ENCODE measurements around the gene SAMD14. TPM values are rescaled to one million over a fixed set of nuclear protein-coding genes. Genes with fewer than 3 reads are reported as not detected.
A peak's percentile ranks its signal among the peaks of the same experiment; 100 is the strongest.

SAMD14 gene
- total RNA-seq, 1 experiment from 2014 or later = 5.9 TPM

DNA sequence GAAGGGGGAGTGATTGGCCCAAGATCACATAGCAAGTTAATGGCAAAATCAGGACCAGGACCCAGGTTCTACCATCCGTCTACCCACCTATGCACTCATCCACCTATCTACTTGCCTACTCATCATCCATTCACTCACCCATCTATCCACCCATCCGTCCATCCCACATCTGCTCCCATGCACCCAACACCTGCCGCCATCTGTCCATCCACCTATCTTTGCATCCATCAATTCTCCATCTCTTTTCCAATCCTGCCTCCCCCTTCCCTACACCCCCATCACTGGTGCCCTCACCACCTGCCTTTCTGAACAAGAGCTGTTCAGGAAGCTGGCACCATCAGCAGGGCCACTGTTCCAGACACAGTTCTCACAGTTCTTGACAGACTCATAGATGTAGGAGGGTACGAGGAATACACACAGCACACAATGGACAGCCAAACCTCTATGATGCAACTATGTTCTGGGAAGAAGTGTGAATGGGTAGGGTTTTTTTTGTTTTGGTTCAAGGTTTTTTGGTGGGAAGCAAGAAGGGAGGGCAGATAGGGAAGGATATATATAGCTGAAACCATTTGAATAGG is 4.5 kb downstream of the SAMD14 start (continued):
- TF ChIP-seq, protein P1, sequence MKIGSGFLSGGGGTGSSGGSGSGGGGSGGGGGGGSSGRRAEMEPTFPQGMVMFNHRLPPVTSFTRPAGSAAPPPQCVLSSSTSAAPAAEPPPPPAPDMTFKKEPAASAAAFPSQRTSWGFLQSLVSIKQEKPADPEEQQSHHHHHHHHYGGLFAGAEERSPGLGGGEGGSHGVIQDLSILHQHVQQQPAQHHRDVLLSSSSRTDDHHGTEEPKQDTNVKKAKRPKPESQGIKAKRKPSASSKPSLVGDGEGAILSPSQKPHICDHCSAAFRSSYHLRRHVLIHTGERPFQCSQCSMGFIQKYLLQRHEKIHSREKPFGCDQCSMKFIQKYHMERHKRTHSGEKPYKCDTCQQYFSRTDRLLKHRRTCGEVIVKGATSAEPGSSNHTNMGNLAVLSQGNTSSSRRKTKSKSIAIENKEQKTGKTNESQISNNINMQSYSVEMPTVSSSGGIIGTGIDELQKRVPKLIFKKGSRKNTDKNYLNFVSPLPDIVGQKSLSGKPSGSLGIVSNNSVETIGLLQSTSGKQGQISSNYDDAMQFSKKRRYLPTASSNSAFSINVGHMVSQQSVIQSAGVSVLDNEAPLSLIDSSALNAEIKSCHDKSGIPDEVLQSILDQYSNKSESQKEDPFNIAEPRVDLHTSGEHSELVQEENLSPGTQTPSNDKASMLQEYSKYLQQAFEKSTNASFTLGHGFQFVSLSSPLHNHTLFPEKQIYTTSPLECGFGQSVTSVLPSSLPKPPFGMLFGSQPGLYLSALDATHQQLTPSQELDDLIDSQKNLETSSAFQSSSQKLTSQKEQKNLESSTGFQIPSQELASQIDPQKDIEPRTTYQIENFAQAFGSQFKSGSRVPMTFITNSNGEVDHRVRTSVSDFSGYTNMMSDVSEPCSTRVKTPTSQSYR (CRISPR knock-in tag; IDR thresholded peaks at IDR 0.05) = no peak
- TF ChIP-seq AR (CRISPR knock-in tag; IDR thresholded peaks at IDR 0.05) (no peak), ETV6 (CRISPR knock-in tag; IDR thresholded peaks at IDR 0.05) (no peak)

- ChIA-PET POLR2A (interaction anchor here (0.7 kb wide), 2 partner anchors 36 to 249 kb away, joined by 3 read pairs; no protein-coding TSS in a partner anchor), CTCF (interaction anchor here (0.6 to 2.6 kb wide), 20 partner anchors 9 to 238 kb away, joined by 3 to 27 read pairs (median 6); partner anchors contain the start of genes PDK2, PPP1R9B and SGCA)
- peaks cover 39% of the 10 kb centered on the region for H3K4me1 Mint-ChIP-seq
- DNase-seq (ENCODE audit: low spot score) (no peak), ATAC-seq (peak; percentile 70)
- H3K36me3 Mint-ChIP-seq = no peaks in the 10 kb centered on the region
- no peaks in the 10 kb centered on the region for H3K9me3 Mint-ChIP-seq
- peaks cover 38% of the 10 kb centered on the region for H3K27me3 Mint-ChIP-seq (ENCODE audit: low read depth)
- peak overlapping the region; percentile 66 for H3K27ac Mint-ChIP-seq
- H3K4me3 Mint-ChIP-seq = peak overlapping the region; percentile 11; the same call in 1 of the 2 replicates
- TF ChIP-seq ZNF423 (CRISPR knock-in tag; IDR thresholded peaks at IDR 0.05) (peak; percentile 54), TP53 (CRISPR knock-in tag; IDR thresholded peaks at IDR 0.05) (peak; percentile 33; the same call in 1 of the 2 replicates), FOXP1 (CRISPR knock-in tag; IDR thresholded peaks at IDR 0.05; ENCODE audit: borderline replicate concordance) (0 out of 2 replicates have a peak, but pooled peaks have one; percentile 15), SOX15 (CRISPR knock-in tag; IDR thresholded peaks at IDR 0.05) (no peak), ETV6 (CRISPR knock-in tag; IDR thresholded peaks at IDR 0.05) (0 out of 2 replicates have a peak, but pooled peaks have one; percentile 23), SP1 (CRISPR knock-in tag; conservative IDR thresholded peaks at IDR 0.05) (0 out of 2 replicates have a peak, but pooled peaks have one; percentile 31), SMAD4 (CRISPR knock-in tag; IDR thresholded peaks at IDR 0.05) (no peak), HMGA2 (CRISPR knock-in tag; IDR thresholded peaks at IDR 0.05) (no peak), ZNF138 (CRISPR knock-in tag; conservative IDR thresholded peaks at IDR 0.05) (no peak), ZNF263 (CRISPR knock-in tag; IDR thresholded peaks at IDR 0.05; ENCODE audit: low read depth) (peak; percentile 80)
- TF ChIP-seq, protein P2, sequence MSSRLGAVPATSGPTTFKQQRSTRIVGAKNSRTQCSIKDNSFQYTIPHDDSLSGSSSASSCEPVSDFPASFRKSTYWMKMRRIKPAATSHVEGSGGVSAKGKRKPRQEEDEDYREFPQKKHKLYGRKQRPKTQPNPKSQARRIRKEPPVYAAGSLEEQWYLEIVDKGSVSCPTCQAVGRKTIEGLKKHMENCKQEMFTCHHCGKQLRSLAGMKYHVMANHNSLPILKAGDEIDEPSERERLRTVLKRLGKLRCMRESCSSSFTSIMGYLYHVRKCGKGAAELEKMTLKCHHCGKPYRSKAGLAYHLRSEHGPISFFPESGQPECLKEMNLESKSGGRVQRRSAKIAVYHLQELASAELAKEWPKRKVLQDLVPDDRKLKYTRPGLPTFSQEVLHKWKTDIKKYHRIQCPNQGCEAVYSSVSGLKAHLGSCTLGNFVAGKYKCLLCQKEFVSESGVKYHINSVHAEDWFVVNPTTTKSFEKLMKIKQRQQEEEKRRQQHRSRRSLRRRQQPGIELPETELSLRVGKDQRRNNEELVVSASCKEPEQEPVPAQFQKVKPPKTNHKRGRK (CRISPR knock-in tag; IDR thresholded peaks at IDR 0.05; ENCODE audit: borderline replicate concordance) = no peak
- TF ChIP-seq, protein P3, sequence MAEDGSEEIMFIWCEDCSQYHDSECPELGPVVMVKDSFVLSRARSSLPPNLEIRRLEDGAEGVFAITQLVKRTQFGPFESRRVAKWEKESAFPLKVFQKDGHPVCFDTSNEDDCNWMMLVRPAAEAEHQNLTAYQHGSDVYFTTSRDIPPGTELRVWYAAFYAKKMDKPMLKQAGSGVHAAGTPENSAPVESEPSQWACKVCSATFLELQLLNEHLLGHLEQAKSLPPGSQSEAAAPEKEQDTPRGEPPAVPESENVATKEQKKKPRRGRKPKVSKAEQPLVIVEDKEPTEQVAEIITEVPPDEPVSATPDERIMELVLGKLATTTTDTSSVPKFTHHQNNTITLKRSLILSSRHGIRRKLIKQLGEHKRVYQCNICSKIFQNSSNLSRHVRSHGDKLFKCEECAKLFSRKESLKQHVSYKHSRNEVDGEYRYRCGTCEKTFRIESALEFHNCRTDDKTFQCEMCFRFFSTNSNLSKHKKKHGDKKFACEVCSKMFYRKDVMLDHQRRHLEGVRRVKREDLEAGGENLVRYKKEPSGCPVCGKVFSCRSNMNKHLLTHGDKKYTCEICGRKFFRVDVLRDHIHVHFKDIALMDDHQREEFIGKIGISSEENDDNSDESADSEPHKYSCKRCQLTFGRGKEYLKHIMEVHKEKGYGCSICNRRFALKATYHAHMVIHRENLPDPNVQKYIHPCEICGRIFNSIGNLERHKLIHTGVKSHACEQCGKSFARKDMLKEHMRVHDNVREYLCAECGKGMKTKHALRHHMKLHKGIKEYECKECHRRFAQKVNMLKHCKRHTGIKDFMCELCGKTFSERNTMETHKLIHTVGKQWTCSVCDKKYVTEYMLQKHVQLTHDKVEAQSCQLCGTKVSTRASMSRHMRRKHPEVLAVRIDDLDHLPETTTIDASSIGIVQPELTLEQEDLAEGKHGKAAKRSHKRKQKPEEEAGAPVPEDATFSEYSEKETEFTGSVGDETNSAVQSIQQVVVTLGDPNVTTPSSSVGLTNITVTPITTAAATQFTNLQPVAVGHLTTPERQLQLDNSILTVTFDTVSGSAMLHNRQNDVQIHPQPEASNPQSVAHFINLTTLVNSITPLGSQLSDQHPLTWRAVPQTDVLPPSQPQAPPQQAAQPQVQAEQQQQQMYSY (CRISPR knock-in tag; IDR thresholded peaks at IDR 0.05) = no peak
- TF ChIP-seq, protein P4, sequence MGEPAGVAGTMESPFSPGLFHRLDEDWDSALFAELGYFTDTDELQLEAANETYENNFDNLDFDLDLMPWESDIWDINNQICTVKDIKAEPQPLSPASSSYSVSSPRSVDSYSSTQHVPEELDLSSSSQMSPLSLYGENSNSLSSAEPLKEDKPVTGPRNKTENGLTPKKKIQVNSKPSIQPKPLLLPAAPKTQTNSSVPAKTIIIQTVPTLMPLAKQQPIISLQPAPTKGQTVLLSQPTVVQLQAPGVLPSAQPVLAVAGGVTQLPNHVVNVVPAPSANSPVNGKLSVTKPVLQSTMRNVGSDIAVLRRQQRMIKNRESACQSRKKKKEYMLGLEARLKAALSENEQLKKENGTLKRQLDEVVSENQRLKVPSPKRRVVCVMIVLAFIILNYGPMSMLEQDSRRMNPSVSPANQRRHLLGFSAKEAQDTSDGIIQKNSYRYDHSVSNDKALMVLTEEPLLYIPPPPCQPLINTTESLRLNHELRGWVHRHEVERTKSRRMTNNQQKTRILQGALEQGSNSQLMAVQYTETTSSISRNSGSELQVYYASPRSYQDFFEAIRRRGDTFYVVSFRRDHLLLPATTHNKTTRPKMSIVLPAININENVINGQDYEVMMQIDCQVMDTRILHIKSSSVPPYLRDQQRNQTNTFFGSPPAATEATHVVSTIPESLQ (CRISPR knock-in tag; IDR thresholded peaks at IDR 0.05) = no peak
Measured at GRCh38 chr17:50123649-50124349, 6.2 kb downstream of the SAMD14 start.

All from WTC11 (cell line).